Aorta (tissue), 5 donors: Measurements from ENCODE around the gene TMIGD1. TPM values are rescaled to one million over a fixed set of nuclear protein-coding genes. Genes with fewer than 3 reads are reported as not detected.

ENCODE experiments used
- ATAC-seq: fragments of 200-7000 bp; cut with Tn5 transposase; one replicate; pipeline ENCODE4 v1.9.1; 2022; ENCODE audit warnings: moderate library complexity; ENCODE audit not compliant: low FRiP score
- DNase-seq, 2 donors: peaks; one replicate each; pipeline ENCODE4 v3.0.0-alpha.2; 2020
- H3K27ac ChIP-seq, 2 donors: one replicate each; pipeline ENCODE4 v1.5.1; 2013; ENCODE audit warnings: low read length in 2 of 2, mild to moderate bottlenecking in 2 of 2, moderate library complexity in 2 of 2, control low read depth in 1 of 2, inconsistent platforms in 1 of 2, low read depth in 1 of 2
- H3K27me3 ChIP-seq, 2 donors: one replicate each; pipeline ENCODE4 v1.6.1; 2013; ENCODE audit warnings: control low read depth in 1 of 2, low read length in 1 of 2, mild to moderate bottlenecking in 1 of 2, moderate library complexity in 1 of 2; ENCODE audit not compliant: insufficient read depth in 2 of 2, control insufficient read depth in 1 of 2
- H3K36me3 ChIP-seq, 2 donors: one replicate each; pipeline ENCODE4 v1.6.1; 2013; ENCODE audit warnings: control low read depth in 1 of 2, low read length in 1 of 2, mild to moderate bottlenecking in 1 of 2; ENCODE audit not compliant: insufficient read depth in 2 of 2, control insufficient read depth in 1 of 2
- H3K4me1 ChIP-seq, 2 donors: one replicate each; pipeline ENCODE4 v1.6.1; 2013; ENCODE audit warnings: low read length in 2 of 2, control low read depth in 1 of 2, mild to moderate bottlenecking in 1 of 2, moderate library complexity in 1 of 2; ENCODE audit not compliant: insufficient read depth in 2 of 2, control insufficient read depth in 1 of 2
- H3K4me3 ChIP-seq, 2 donors: one replicate each; pipeline ENCODE4 v1.5.1; 2013; ENCODE audit warnings: low read length in 2 of 2, control low read depth in 1 of 2, mild to moderate bottlenecking in 1 of 2
- H3K9me3 ChIP-seq: one replicate; pipeline ENCODE4 v1.6.1; 2013; ENCODE audit warnings: mild to moderate bottlenecking, low read length; ENCODE audit not compliant: control insufficient read depth
- WGBS, 2 donors: extraction: QIAGEN DNeasy Blood & Tissue Kit; methylation state at CpG; one replicate each; pipeline ENCODE4 v1.1.7; 2013; 5-methylcytosine and 5-hydroxymethylcytosine counted together
- intact Hi-C, 2 donors: fragments of 100-400 bp; cut with DNase I; formaldehyde crosslinking; loops; one replicate each; pipeline versions ENCODE4 v1.14.2 to v1.15.0; 2022
- polyA plus RNA-seq, 2 donors: library from polyadenylated mRNA; stranded (reverse); fragments of 200-250 nt; gene quantifications; one replicate each; pipeline ENCODE4 v1.2.3, GENCODE V29; 2013
- total RNA-seq, 2 donors: library from RNA; stranded (reverse); fragmentation: NEBNext Ultra II Directional; extraction: Animal tissue kit (Norgen Biotek cat#: 25700); gene quantifications; one replicate each; pipeline ENCODE4 v1.2.1, GENCODE V29; 2021
- donor health status: healthy with polysubstance abuse.
- donor health status: Bipolar disorder and iron deficiency.
- donor health status: DM: no; HTN: no; CAD: no.
- donor health status: DM: no; HTN: no; CAD: no.
- donor health status: DM: yes; HTN: yes; CAD: no.

TMIGD1 gene
- total and polyA plus RNA-seq, 4 donors = 1.9 TPM; not detected in 3

DNA sequence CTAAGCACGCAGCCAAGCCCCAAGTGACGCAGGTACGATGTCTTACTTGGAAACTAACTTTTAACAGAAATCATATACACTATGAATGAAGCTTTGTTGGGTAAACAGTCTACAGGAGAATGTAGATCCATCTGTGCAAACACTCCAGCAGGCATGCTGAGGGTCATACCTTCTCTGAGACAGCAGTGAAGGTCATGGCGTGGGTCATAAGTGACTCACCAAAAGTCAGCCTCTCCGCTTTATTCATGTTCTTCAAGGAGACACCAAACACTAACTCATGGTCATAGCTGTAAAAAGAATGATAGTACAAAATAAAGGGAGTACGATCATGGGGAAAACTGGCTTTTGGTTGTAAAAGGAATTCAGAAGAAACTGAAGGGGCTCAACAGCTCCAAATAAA is 62.8 kb downstream of the TMIGD1 start:
- ATAC-seq = no peak
- Histone ChIP-seq H3K4me3 (no peak overlapping the region), H3K4me1 (peaks cover 0 to 4% of the 10 kb centered on the region in 2 donors), H3K27ac (no peak overlapping the region), H3K27me3 (no peaks in the 10 kb centered on the region), H3K36me3 (peaks cover 6 to 7% of the 10 kb centered on the region in 2 donors), H3K9me3 (no peaks in the 10 kb centered on the region)
- no peak for DNase-seq
- 89 to 91% methylated on average over 6 of the region's 6 CpGs for WGBS, 2 donors
- intact Hi-C loops = no loop called here

GRCh38 chr17:30267625-30268024 is 66.2 kb downstream of the TMIGD1 start:
- no peak for DNase-seq
- H3K36me3 ChIP-seq = peaks cover 6 to 7% of the 10 kb centered on the region in 2 donors
- H3K4me3 ChIP-seq = no peak overlapping the region
- intact Hi-C loops = no loop called here
- no peaks in the 10 kb centered on the region for H3K9me3 ChIP-seq
- 94 to 95% methylated on average over 2 of the region's 2 CpGs for WGBS, 2 donors
- H3K27ac ChIP-seq = no peak overlapping the region
- no peaks in the 10 kb centered on the region for H3K27me3 ChIP-seq
- ATAC-seq = no peak
- peaks cover 0 to 4% of the 10 kb centered on the region in 2 donors for H3K4me1 ChIP-seq

Other genes with a start within 250 kb of the TMIGD1 start
- 10 to 100 TPM; 59.9 to 60.0 TPM for gene NSRP1, start 217.2 kb downstream of the TMIGD1 start, total RNA-seq
- 10 to 100 TPM; 39.5 to 91.9 TPM for gene NSRP1, start 217.2 kb downstream of the TMIGD1 start, polyA plus RNA-seq
- gene SLC6A4, start 98.4 kb downstream of the TMIGD1 start, total RNA-seq = under 1 TPM; 0.27 to 0.45 TPM
- gene SLC6A4, start 98.4 kb downstream of the TMIGD1 start, polyA plus RNA-seq = 1 to 10 TPM in 1 of 2 donors, under 1 TPM in 1; 0.13 to 1.1 TPM
- gene BLMH, start 42.1 kb downstream of the TMIGD1 start, total RNA-seq = 10 to 100 TPM; 28.5 to 37.8 TPM
- 10 to 100 TPM; 20.0 to 26.3 TPM for gene BLMH, start 42.1 kb downstream of the TMIGD1 start, polyA plus RNA-seq
- gene CPD, start 44.9 kb upstream of the TMIGD1 start, total RNA-seq = 10 to 100 TPM; 48.8 to 58.5 TPM
- gene CPD, start 44.9 kb upstream of the TMIGD1 start, polyA plus RNA-seq = 1 to 10 TPM; 4.1 to 6.5 TPM
- 10 to 100 TPM; 53.8 to 55.7 TPM for gene GOSR1, start 143.4 kb upstream of the TMIGD1 start, total RNA-seq
- 10 to 100 TPM; 13.6 to 21.9 TPM for gene GOSR1, start 143.4 kb upstream of the TMIGD1 start, polyA plus RNA-seq